Type B pancreatic cell (in vitro differentiated cells): ENCODE results near the gene ABLIM2. TPM values are rescaled to one million over a fixed set of nuclear protein-coding genes. Genes with fewer than 3 reads are reported as not detected.

Source experiments
- DNase-seq: peaks from one replicate; pipeline ENCODE4 v3.0.0; 2021; ENCODE audit warnings: mixed read lengths; ENCODE audit not compliant: unreplicated experiment; ENCODE audit errors: extremely low spot score
- H3K27ac Mint-ChIP-seq: 2 replicates; pipeline ENCODE4 v1.8.0; 2021; ENCODE audit warnings: mild to moderate bottlenecking, mixed read lengths
- H3K27me3 Mint-ChIP-seq: 2 replicates; pipeline ENCODE4 v1.8.0; 2021; ENCODE audit warnings: mixed read lengths
- H3K36me3 Mint-ChIP-seq: 2 replicates; pipeline ENCODE4 v1.8.0; 2021; ENCODE audit warnings: mixed read lengths
- H3K4me1 Mint-ChIP-seq: one replicate; pipeline ENCODE4 v1.8.0; 2021; ENCODE audit warnings: mixed read lengths; ENCODE audit not compliant: unreplicated experiment
- H3K4me3 Mint-ChIP-seq: 2 replicates; pipeline ENCODE4 v1.8.0; 2021; ENCODE audit warnings: mild to moderate bottlenecking, mixed read lengths
- H3K9me3 Mint-ChIP-seq: 2 replicates; pipeline ENCODE4 v1.8.0; 2021; ENCODE audit warnings: mixed read lengths
- CTCF ChIP-seq: fragments of 200-600 bp; sonication (generic); conservative IDR thresholded peaks from 2 replicates; pipeline ENCODE4 v1.5.0; 2021; ENCODE audit warnings: antibody characterized with exemption, mild to moderate bottlenecking
- total RNA-seq: library from RNA; stranded (reverse); gene quantifications from 2 replicates; pipeline ENCODE4 v1.2.1, GENCODE V29; 2021; ENCODE audit warnings: low replicate concordance

Gene ABLIM2
- total RNA-seq, 1 donor from 2014 or later: 2.6 TPM

DNA sequence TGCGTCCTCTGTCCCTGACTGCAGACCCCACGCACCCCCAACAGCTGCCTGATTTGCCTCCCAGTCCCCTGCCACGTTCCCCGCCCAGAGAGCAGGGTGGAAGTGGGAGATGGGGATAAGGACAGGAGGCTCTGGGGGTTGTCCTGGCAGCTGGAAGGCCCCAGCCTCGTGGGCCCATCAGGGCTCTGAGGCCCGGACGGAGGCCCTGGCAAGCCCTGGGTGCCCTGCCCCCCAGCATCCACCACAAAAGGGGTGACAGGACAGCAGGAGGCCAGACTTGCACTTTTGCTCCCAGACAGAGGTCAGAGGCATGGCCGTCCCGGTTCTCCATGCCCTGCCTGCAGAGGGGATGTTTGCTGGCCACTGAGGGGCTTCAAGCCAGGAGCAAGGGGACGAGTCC, 45.2 kb upstream of the ABLIM2 start:
- Mint-ChIP-seq H3K36me3 (no peaks in the 10 kb centered on the region), H3K27me3 (no peaks in the 10 kb centered on the region), H3K4me3 (no peak overlapping the region), H3K27ac (no peak overlapping the region), H3K4me1 (peaks cover 34% of the 10 kb centered on the region), H3K9me3 (no peaks in the 10 kb centered on the region)
- TF ChIP-seq CTCF: no peak
- no peak for DNase-seq

- TF ChIP-seq CTCF: no peak
- no peak overlapping the region for H3K27ac Mint-ChIP-seq
- H3K9me3 Mint-ChIP-seq: no peaks in the 10 kb centered on the region
- no peaks in the 10 kb centered on the region for H3K27me3 Mint-ChIP-seq
- H3K4me1 Mint-ChIP-seq: peaks cover 41% of the 10 kb centered on the region
- DNase-seq: no peak
- no peak overlapping the region for H3K4me3 Mint-ChIP-seq
- H3K36me3 Mint-ChIP-seq: no peaks in the 10 kb centered on the region
Measured at GRCh38 chr4:8203052-8203401, 44.4 kb upstream of the ABLIM2 start.

- H3K4me3 Mint-ChIP-seq: no peak overlapping the region
- DNase-seq: no peak
- no peaks in the 10 kb centered on the region for H3K27me3 Mint-ChIP-seq
- no peaks in the 10 kb centered on the region for H3K9me3 Mint-ChIP-seq
- TF ChIP-seq CTCF: no peak
- no peaks in the 10 kb centered on the region for H3K36me3 Mint-ChIP-seq
- H3K27ac Mint-ChIP-seq: peak overlapping the region; percentile 48
- H3K4me1 Mint-ChIP-seq: peaks cover 41% of the 10 kb centered on the region
Measured at GRCh38 chr4:8202108-8203051, 43.8 kb upstream of the ABLIM2 start.

DNA sequence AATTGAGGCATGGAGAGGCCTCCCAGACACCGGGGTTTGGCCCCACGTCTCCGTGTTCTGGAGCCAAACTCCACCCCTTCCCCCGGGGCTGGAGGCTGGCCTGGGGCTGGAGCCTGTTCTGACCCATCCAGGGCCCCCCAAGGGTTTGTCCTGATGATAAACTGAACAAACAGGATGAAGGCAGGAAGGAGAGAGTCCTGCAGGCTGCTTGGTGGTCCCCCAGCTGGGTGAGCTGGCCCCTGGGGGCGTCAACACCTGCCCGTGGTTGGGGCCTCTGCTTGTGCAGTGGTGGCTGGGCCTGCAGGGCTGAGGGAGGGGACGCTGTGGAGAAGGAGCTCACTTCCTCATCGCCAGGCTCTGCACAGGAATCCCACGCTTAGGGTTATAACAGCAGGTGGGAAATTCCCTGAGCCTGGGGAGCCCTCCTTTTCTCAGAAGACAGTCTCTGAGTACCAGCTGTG, 42.7 kb upstream of the ABLIM2 start:
- Mint-ChIP-seq H3K4me1 (peaks cover 35% of the 10 kb centered on the region), H3K36me3 (no peaks in the 10 kb centered on the region), H3K27me3 (no peaks in the 10 kb centered on the region), H3K4me3 (peak overlapping the region; percentile 47), H3K27ac (peak overlapping the region; percentile 48), H3K9me3 (no peaks in the 10 kb centered on the region)
- no peak for TF ChIP-seq CTCF
- no peak for DNase-seq

DNA sequence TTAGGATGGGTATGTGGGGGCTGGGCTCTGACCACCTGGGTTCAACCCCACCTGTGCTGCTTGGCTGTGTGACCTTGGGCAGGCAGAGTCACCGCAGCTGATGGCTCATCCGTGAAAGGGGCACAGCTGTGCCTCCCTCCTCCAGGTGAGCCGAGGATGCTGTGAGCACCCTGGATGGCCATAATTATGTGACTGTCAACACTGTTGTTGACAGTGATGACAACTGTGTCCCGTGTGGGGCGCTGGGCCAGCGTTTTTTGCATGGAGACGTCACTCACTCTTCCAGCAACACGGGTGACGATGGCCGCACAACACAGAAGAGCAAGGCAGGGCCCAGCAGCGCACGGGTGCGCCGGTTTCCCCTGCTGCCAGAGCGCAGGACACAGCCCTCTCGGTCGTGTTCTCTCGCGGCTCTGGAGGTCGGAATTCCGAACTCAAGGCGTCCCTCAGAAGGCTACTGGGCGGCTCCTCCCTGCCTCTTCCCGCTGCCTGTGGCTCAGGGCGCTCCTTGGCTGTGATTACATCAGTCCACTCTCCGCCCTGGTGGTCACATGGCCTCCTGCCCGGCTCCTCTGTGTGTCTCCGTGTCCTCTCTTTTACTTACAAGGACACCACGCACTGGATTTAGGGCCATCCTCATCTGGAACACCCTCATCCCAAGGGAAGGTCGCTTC, 41.8 kb upstream of the ABLIM2 start:
- Mint-ChIP-seq H3K4me3 (no peak overlapping the region), H3K27me3 (no peaks in the 10 kb centered on the region), H3K27ac (no peak overlapping the region), H3K36me3 (no peaks in the 10 kb centered on the region), H3K4me1 (peaks cover 31% of the 10 kb centered on the region), H3K9me3 (no peaks in the 10 kb centered on the region)
- TF ChIP-seq CTCF: no peak
- no peak for DNase-seq
